Stimulated activated naive CD8-positive, alpha-beta T cell treated with anti-CD3 and anti-CD28 coated beads, Interleukin-15, amount 100 ng/mL, for 72 hours (primary cell): ENCODE data around the gene AFG1L.
"Not testable (repeated sequence)": the region's sequence is repeated elsewhere in the genome, so short reads cannot be mapped to it uniquely, and the experiment has no call there.

Source experiments
- ATAC-seq: fragments of 150-1000 bp; cut with Tn5 transposase; 2 replicates; pipeline ENCODE4 v1.10.0; 2021; ENCODE audit warnings: mild to moderate bottlenecking, moderate library complexity
- DNase-seq, 2 donors: peaks; one replicate each; pipeline ENCODE4 v3.0.0; 2021 to 2022
- H3K27ac Mint-ChIP-seq, 2 donors: one replicate each; pipeline ENCODE4 v1.8.0; 2022; ENCODE audit warnings: mild to moderate bottlenecking in 2 of 2, mixed read lengths in 2 of 2, moderate library complexity in 2 of 2
- H3K27me3 Mint-ChIP-seq: one replicate; pipeline ENCODE4 v1.8.0; 2022; ENCODE audit warnings: mixed read lengths
- H3K4me1 Mint-ChIP-seq: one replicate; pipeline ENCODE4 v1.8.0; 2022; ENCODE audit warnings: mild to moderate bottlenecking, mixed read lengths
- H3K4me3 Mint-ChIP-seq, 2 donors: one replicate each; pipeline ENCODE4 v1.8.0; 2022; ENCODE audit warnings: mild to moderate bottlenecking in 2 of 2, mixed read lengths in 2 of 2, moderate library complexity in 1 of 2
- H3K9me3 Mint-ChIP-seq, 2 donors: one replicate each; pipeline ENCODE4 v1.8.0; 2022; ENCODE audit warnings: mixed read lengths in 2 of 2

AFG1L gene

DNA sequence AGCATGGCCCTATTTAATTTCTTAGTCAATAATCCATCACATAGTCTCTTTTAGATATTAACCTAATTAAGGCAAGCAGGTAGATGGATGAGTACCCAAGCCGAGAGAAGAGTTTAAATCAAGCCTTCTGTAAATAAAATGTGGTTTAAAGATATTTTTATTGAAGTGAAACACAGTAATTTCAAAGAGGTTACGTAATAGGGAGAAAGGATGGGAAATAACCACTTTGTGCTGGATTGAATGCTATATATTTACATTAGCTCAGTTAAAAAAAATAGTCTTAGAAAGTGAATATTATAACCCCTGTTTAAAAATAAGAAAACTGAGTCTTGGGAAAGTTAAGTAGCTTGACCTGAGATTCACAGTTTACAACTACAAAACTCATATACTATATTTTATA lies 228.8 kb downstream of the AFG1L start:
- H3K9me3 Mint-ChIP-seq: no peaks in the 10 kb centered on the region
- no peaks in the 10 kb centered on the region for H3K27me3 Mint-ChIP-seq
- no peak for DNase-seq
- no peak overlapping the region for H3K27ac Mint-ChIP-seq
- ATAC-seq: no peak
- H3K4me3 Mint-ChIP-seq: no peak overlapping the region
- H3K4me1 Mint-ChIP-seq: no peaks in the 10 kb centered on the region

DNA sequence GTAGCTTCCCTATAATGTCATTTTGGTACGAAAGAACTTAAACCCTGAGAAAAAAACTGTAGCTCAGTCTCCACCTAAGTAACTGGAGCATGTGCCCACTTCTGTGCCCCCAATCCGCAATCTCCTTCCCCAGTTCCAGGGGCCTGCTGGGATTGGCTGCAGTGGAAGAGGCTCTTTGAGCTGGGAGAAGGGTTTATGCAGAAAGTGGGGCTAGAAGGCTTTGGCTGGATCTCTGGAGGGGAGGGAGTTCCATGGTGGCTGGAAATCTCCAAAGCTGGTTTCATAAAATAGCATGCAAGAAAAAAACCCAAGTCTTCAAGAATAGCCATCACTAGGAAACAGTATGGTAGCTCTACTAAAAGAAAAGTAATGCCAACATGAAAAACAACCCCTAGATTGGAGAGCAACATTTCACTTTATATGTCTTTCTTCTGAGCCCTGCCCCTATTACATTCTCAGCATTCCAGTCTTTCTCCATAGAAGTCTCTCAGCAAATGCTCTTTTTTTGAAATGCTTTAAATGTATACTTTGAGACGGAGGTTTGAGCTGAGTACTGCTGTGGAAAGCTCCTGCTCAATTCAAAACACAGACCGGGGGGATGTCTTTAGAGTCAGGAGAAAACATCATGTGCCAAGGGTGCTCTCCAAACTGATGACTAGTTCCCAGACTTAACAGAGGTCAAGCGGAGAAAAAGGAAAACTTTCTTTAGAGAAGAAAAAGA lies 229.8 kb downstream of the AFG1L start:
- DNase-seq (no peak), ATAC-seq (no peak)
- no peaks in the 10 kb centered on the region for H3K9me3 Mint-ChIP-seq
- no peak overlapping the region for H3K27ac Mint-ChIP-seq
- no peaks in the 10 kb centered on the region for H3K4me1 Mint-ChIP-seq
- H3K4me3 Mint-ChIP-seq: no peak overlapping the region
- H3K27me3 Mint-ChIP-seq: no peaks in the 10 kb centered on the region

DNA sequence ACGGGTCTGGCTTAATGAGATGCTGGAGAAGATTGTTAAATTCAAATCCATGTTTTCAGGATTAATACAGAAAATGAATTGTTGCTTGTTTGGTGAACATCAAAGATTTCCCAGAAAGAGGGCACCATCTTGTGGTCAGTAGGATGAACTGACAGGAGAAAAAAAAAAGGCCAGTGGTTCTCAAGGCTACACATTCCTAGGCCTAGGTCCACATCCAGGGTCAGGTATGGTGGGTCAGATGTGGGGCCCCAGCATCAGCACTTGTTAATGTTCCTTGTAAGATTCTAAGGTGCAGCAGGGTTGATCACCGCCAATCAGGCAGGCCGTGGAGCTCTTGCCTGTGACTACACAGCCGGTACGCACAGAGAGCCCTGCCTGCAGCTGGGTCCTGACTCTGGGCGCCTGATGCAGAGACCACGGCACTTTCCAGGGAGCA lies 231.9 kb downstream of the AFG1L start:
- DNase-seq (no peak), ATAC-seq (peak; percentile 31)
- Mint-ChIP-seq H3K27me3 (no peaks in the 10 kb centered on the region), H3K4me1 (no peaks in the 10 kb centered on the region), H3K4me3 (no peak overlapping the region), H3K27ac (no peak overlapping the region), H3K9me3 (no peaks in the 10 kb centered on the region)

DNA sequence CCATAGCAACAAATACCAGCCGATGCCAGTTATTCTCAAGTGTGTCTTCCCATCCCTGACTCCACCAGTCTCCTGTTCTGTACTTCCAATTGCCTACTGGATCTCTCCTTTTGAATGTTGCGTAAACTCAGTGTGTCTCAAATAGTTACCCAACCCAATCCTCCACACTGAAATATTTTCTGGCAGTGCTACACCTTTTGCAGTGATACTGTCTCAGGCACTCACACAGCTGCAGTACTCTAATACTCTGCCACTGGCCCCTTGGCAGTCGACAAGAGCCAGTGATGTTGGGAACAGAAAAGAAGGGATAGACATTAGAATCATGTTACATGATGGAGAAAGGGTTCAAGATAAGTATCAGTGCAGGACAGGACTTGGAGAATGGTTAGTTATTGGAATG lies 234.0 kb downstream of the AFG1L start:
- Mint-ChIP-seq H3K9me3 (no peaks in the 10 kb centered on the region), H3K27ac (no peak overlapping the region), H3K27me3 (no peaks in the 10 kb centered on the region), H3K4me1 (no peaks in the 10 kb centered on the region), H3K4me3 (no peak overlapping the region)
- DNase-seq: no peak
- ATAC-seq: no peak

DNA sequence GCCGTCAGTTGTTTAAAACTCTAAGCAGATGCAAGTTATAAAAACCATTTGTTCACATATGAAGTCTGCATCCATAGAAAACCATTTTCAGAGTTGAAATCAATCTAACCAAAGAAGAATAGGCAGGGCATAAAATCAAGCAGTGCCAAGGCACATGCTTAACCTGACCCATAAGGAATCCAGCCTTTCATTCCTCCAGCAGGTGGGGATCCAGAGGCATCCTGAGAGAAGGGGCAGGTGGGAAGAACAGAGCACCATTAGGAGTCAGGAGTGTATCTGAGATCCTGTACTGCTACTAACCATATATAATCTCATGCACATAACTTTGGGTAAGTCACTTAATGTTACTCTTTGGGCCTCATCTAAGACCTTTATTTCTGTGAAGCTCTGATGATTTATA lies 236.5 kb downstream of the AFG1L start:
- H3K27me3 Mint-ChIP-seq: no peaks in the 10 kb centered on the region
- no peaks in the 10 kb centered on the region for H3K9me3 Mint-ChIP-seq
- no peaks in the 10 kb centered on the region for H3K4me1 Mint-ChIP-seq
- H3K27ac Mint-ChIP-seq: no peak overlapping the region
- H3K4me3 Mint-ChIP-seq: no peak overlapping the region
- no peak for DNase-seq
- ATAC-seq: no peak

DNA sequence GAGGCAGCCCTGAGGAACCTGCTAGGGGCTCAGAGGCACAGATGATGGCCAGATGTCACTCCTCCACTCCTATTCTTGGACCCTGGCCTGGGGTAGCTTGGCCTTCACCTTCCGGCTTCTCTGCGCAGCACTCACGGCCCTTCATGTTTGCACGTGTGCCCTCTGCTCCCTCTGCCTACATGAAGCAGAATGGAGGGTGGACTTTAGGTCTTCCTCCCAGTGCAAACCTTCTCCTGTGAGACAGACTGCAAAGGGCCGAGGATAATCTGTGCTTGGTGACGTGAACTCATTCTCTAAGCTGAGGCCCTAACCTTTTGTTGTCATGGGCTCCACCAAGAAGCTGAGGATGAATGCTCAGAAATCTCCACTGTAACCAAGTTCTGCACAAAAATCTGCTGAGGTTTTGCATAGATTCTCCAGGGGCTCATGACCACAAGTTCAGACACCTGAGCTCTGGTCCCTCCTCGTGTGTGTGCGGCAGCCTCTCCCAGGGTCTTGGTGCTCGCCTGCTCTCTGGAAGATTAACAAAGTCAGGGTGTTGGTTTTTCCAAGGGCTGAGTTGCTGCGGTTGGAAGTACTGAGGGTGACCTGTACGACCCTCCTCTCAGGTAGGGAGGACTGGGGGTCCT lies 240.4 kb downstream of the AFG1L start:
- no peak overlapping the region for H3K4me3 Mint-ChIP-seq
- peaks cover 0 to 4% of the 10 kb centered on the region in 2 donors for H3K9me3 Mint-ChIP-seq
- DNase-seq: no peak
- ATAC-seq: no peak
- H3K4me1 Mint-ChIP-seq: no peaks in the 10 kb centered on the region
- H3K27ac Mint-ChIP-seq: no peak overlapping the region
- H3K27me3 Mint-ChIP-seq: peaks cover 6% of the 10 kb centered on the region

DNA sequence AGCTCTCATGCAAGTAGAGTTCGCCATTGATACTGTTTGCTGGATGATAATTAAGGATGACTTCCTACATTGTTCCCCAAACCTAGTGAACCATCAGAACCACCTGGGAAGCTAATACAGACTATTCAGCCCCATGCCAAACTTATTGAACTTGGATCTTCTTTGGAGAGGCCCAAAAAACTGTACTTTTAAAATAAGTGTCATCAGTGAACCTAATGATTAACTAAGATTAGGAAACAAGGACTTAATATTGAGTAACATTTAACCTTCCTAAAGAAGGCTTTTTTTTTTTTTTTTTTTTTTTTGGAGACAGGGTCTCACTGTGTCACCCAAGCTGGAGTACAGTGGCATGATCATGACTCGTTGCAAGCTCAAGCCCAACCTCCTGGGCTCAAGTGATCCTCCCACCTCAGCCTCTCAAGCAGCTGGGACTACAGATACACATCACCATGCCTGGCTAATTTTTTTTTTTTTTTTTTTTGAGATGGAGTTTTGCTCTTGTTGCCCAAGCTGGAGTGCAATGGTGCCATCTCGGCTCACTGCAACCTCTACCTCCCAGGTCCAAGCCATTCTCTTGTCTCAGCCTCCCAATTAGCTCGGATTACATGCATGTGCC lies 241.2 kb downstream of the AFG1L start:
- DNase-seq, H3K27ac Mint-ChIP-seq, ATAC-seq, H3K9me3 Mint-ChIP-seq, H3K27me3 Mint-ChIP-seq, H3K4me3 Mint-ChIP-seq, H3K4me1 Mint-ChIP-seq: not testable (repeated sequence)

DNA sequence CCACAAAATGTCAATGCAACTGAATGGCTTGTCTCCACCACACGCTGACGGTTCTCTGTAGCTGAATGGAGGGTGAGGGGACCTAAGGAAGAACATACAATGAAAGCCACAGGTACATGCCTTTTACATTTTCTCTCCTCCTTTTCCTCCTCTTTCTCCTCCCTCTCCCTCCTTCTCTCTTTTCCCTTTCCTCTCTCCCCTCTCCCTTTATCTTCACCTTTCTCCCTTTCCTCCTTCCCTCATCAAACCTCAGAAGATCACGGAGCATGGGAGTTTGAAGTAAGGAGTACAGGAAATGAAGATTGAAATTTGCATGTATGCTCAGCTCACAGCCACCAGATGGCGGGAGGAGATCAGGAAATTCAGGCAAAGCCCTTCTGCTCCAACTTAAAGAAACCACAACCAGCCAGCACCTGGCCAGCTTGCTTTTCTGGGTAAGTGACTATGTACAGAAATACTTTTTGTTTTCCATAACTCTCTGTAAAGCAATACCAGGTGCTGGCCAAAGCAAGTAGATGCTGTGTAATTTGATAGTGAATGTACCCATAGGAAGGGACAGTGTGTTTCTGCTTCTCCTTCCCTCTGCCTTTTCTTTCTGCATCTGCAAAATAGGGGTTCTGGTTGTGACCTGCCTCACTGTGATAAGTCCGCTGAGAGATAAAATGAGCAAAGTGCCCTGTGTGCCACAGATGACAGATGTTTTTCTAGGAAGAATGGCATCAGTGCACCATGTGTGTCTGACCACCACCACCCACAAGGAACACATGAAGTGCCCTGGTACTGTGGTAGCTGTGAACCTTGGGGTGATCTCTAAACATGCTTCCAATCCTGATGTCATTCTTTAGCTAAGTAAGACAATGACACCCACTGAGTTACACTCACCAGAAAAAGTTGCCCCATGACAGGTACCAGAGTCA lies 247.2 kb downstream of the AFG1L start:
- Mint-ChIP-seq H3K9me3 (peaks cover 0 to 4% of the 10 kb centered on the region in 2 donors), H3K4me3 (peak overlapping the region; percentile 52 to 76), H3K27ac (no peak overlapping the region), H3K4me1 (peaks cover 18% of the 10 kb centered on the region), H3K27me3 (peaks cover 15% of the 10 kb centered on the region)
- ATAC-seq (peak; percentile 70), DNase-seq (peak; percentile 51 to 53)

DNA sequence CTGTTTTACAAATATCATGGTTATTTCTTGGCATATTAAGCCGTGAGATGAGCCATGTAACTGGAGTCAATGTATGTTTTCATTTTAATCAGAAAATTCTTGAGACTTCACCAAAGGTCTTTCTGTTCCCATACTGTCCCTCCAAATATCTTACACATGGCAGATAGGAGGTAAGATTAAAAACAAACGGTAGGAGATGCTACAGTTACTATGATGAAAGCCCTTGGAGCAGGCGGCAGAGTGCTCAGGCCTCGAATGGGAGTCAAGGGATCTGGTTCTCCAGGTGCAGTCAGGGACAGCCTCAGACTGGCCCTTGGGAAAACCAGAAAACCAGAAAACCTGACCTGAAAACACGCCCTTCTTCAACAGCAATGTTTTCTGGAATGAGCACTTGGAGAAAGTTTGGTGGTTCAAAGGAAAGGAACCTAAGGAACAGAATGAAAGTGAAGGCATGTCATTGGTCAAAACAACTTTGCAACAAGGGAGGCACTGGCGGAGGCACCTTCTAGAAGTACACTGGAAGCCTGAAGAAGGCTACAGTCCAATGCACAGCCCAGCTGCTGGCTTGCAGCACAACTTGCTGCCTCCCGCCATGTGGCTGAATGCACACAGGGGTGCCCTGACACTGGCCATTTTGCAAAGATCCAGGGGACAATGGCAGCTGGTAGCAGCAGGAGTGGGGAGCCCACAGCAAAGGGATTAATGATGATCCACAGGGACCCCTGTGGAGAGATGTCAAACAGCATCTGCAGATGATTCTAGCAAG lies 248.5 kb downstream of the AFG1L start:
- Mint-ChIP-seq H3K27me3 (peaks cover 15% of the 10 kb centered on the region), H3K27ac (peak overlapping the region in 1 of 2 donors; percentile 27), H3K9me3 (peaks cover 0 to 4% of the 10 kb centered on the region in 2 donors), H3K4me1 (peaks cover 18% of the 10 kb centered on the region), H3K4me3 (no peak overlapping the region)
- DNase-seq (no peak), ATAC-seq (no peak)

DNA sequence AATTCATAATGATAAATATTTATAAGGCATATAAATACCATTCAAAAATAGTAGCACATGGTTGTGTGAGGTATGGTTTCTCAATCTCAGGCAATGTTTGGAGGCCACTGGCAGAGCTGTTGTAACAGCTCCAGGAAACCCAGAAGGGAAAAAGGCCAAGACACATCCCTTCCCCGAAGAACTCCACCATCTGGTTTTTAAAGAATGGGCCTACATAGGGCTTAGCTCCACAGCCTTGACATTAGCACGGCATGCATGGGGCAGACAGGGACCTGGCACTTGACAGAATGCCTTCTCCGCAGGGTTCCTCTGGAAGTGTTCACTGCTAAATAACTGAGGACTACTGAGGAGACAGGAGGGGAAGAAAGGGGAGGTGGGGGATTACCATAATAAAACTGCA lies 249.8 kb downstream of the AFG1L start:
- DNase-seq (no peak), ATAC-seq (no peak)
- Mint-ChIP-seq H3K4me3 (no peak overlapping the region), H3K27ac (no peak overlapping the region), H3K4me1 (peaks cover 18% of the 10 kb centered on the region), H3K27me3 (peaks cover 10% of the 10 kb centered on the region), H3K9me3 (peaks cover 0 to 2% of the 10 kb centered on the region in 2 donors)

DNA sequence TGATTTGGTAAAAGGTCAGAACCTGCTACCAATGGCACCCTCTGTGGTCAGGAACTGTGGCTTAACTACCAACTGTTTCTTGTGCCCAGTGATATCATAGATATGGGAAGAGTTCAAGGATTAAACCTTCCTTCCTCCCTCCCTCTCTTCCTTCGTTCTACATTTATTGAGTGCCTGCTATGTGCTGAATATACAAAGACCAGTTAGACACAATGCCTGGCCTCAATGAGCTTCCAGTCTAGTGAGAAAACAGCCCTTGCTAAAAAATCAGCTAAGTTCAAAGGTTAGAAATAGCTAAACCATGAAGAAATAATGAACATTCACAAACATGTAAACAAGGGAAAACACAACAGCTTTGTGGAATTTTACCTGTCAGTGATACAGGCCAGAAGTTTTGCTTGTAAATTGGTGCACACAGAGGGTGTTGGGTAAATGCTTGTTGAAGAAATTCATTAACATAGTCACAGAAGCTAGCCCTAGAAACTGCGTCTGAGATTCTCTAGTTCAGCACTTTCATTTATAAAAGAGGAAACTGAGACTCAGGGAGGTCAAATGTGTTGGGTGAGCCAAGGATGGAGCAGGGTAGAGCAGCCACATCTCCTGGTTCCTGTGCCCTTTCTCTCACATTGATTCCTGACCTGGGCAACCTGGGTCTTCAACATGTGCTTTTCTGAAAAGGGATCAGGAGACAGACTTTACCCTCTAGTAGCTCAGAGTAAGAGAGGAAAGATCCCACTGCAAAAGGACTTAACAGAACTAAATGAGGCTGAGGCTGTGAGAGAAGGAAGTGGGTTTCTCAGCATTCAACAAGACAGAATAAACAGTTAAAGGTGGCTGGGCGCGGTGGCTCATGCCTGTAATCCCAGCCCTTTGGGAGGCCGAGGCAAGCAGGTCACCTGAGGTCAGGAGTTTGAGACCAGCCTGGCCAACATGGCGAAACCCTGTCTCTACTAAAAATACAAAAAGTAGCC lies 251.5 kb downstream of the AFG1L start:
- Mint-ChIP-seq H3K9me3 (no peaks in the 10 kb centered on the region), H3K27ac (peak overlapping the region in 1 of 2 donors; percentile 5), H3K4me3 (no peak overlapping the region), H3K4me1 (peaks cover 18% of the 10 kb centered on the region), H3K27me3 (peaks cover 10% of the 10 kb centered on the region)
- DNase-seq (no peak), ATAC-seq (no peak)

DNA sequence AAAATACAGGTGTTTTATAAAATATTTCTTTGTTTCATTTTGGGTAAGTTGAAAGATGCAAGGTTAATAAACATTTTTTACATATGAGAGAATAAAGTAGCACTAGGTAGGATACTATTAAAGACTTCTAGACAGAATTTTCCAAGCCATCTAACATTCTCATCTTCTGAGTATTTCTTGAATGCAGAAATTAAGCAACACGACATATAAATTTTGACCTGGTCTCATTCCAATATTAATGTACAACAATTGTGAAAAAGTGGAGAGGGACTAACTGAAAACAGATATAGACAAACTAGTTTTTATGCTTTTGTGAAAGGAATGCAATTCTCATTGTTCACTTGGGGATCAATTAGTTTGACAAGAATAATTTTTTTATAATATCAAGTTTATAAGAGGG lies 254.4 kb downstream of the AFG1L start:
- no peaks in the 10 kb centered on the region for H3K9me3 Mint-ChIP-seq
- H3K27ac Mint-ChIP-seq: no peak overlapping the region
- peaks cover 8% of the 10 kb centered on the region for H3K4me1 Mint-ChIP-seq
- DNase-seq (no peak), ATAC-seq (no peak)
- H3K4me3 Mint-ChIP-seq: no peak overlapping the region
- H3K27me3 Mint-ChIP-seq: peaks cover 10% of the 10 kb centered on the region

DNA sequence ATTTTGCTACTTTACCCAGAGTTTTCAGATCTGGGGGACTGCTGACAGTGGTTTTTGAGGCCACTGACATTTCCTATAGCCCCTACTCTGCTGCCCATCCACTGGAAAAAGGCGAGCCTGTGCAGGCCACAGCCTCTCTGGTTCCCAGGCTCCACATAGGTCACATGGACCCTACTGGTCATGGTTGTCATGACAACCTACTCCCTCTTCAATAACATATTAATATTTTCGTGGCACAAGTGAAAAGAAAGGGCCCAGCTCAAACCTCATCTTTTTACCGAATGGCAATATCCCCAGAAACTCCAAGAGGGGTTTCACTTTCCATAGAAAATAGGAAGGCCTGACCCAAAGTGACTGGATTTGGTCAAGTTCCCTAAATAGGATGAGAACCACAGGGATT lies 254.9 kb downstream of the AFG1L start:
- Mint-ChIP-seq H3K4me1 (peaks cover 8% of the 10 kb centered on the region), H3K27me3 (peaks cover 15% of the 10 kb centered on the region), H3K4me3 (no peak overlapping the region), H3K9me3 (no peaks in the 10 kb centered on the region), H3K27ac (no peak overlapping the region)
- ATAC-seq: no peak
- DNase-seq: no peak

DNA sequence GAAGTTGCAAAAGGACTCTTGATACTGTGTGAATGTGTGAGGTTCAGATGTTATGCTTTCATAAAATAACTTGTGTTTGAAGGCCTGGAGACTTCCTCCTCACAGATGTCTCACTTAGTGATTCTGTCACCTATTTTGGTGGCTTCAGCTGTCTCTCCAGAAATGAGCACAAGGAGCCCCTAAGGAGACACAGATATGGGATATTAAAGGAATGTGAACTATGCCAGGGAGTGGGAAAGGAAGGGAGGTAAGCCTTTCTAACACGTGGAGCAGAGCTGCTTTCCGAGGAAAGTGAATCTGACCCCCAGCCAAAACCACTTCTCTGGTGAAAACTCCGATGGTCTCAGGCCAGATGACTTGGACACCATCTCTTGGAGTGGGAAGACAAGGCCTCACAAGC lies 255.4 kb downstream of the AFG1L start:
- no peaks in the 10 kb centered on the region for H3K9me3 Mint-ChIP-seq
- DNase-seq: no peak
- H3K4me3 Mint-ChIP-seq: no peak overlapping the region

More for the DNA sequence above, 255.4 kb downstream of the AFG1L start:
- ATAC-seq: no peak
- Mint-ChIP-seq H3K27ac (no peak overlapping the region), H3K4me1 (peaks cover 8% of the 10 kb centered on the region), H3K27me3 (peaks cover 18% of the 10 kb centered on the region)
